Measurements from ENCODE around the gene NUDT7.

DNA sequence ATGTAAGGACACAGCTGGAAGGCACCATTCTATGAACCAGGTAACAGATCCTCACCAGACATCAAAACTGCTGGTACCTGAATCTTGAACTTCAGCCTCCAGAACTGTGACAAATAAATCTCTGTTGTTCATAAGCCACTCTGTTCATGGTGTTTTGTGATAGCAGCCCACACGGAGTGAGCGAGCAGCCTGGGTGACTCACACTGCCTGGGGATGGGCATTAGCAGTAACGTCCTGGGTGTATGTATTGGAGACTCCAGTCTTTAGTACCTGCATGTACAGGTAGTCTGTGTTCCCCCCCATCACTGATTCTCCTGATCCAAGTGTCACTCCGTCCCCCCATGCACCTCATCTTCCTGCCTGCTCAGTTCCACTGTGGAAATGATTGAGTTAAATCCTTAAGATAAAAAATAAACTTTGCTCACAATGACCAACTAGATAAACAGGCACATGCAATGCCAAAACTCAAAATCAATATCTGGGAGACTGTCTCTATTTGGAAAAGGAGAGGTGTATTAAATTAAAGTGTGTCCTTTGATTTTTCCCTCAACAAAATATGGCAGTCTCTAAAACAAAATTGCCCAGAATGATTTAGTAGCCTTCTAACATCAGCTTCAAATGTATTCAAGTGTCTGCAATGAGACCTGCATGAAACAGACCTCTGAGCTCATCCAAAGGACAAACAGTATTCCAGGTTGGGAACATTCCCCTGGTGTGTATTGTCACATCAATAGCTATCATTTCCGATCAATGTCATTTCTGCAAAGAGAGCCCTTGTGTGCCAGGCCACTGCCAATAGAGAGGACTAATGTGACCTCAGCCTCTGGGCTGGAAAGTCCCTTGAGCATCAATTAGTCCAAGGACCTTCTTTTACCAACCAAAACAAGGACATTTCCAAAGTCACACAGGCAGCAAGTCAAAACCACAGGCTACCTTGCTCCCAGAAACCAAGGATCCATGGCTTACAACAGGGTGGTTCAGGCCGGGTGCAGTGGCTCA, 53.9 kb downstream of the NUDT7 start:
- TF ChIP-seq POLR2A (IDR thresholded peaks at IDR 0.05; ENCODE audit: low read depth) = no peak
- TF ChIP-seq, protein P1, sequence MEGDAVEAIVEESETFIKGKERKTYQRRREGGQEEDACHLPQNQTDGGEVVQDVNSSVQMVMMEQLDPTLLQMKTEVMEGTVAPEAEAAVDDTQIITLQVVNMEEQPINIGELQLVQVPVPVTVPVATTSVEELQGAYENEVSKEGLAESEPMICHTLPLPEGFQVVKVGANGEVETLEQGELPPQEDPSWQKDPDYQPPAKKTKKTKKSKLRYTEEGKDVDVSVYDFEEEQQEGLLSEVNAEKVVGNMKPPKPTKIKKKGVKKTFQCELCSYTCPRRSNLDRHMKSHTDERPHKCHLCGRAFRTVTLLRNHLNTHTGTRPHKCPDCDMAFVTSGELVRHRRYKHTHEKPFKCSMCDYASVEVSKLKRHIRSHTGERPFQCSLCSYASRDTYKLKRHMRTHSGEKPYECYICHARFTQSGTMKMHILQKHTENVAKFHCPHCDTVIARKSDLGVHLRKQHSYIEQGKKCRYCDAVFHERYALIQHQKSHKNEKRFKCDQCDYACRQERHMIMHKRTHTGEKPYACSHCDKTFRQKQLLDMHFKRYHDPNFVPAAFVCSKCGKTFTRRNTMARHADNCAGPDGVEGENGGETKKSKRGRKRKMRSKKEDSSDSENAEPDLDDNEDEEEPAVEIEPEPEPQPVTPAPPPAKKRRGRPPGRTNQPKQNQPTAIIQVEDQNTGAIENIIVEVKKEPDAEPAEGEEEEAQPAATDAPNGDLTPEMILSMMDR (IDR thresholded peaks at IDR 0.05) = no peak
- TF ChIP-seq EP300 (IDR thresholded peaks at IDR 0.05) = no peak
- TF ChIP-seq POLR2AphosphoS5 (IDR thresholded peaks at IDR 0.05) = no peak

Data from esophagus muscularis mucosa (tissue), 4 donors.